NCI-H526 (cell line): ENCODE measurements around the gene TLE6.
A peak's percentile ranks its signal among the peaks of the same experiment; 100 is the strongest.
"Not testable (repeated sequence)": the region's sequence is repeated elsewhere in the genome, so short reads cannot be mapped to it uniquely, and the experiment has no call there.

ENCODE experiments used
- DNase-seq, 2 experiments: peaks; one replicate each; lab custom pipeline; 2025; lab: John Stamatoyannopoulos, UW

TLE6 gene

GRCh38 chr19:2977001-2977745 is at the start of gene TLE6:
Gene TLE6, plus strand, starts transcription at chr19:2977564. Its CDS starts 670 bp downstream, at chr19:2978234.
- peak; percentile 79 to 96 for DNase-seq

GRCh38 chr19:2933490-2933910 is 43.9 kb upstream of the TLE6 start:
- no peak for DNase-seq

- DNase-seq = not testable (repeated sequence)
Observed at GRCh38 chr19:2935863-2936262, 41.5 kb upstream of the TLE6 start.

GRCh38 chr19:2942928-2943640 is 34.3 kb upstream of the TLE6 start:
- DNase-seq = no peak

DNA sequence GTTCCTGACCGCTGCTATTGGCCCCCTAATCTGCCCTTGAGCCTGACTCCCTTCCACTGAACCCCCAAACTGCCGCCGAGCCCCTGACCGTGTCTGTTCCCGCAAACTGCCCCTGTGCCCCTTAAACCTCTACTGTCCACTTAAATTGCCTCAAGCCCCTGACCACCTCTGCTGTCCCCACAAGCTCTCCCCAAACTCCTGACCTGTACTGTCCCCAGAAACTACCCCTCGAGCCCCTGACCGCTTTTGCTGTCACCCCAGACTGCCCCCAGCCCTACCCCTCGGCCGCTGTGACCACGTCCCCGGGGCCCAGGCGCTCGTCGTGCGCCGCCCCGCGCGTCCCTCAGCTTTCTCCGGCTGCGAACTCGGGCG is 33.0 kb upstream of the TLE6 start:
- DNase-seq = no peak

DNA sequence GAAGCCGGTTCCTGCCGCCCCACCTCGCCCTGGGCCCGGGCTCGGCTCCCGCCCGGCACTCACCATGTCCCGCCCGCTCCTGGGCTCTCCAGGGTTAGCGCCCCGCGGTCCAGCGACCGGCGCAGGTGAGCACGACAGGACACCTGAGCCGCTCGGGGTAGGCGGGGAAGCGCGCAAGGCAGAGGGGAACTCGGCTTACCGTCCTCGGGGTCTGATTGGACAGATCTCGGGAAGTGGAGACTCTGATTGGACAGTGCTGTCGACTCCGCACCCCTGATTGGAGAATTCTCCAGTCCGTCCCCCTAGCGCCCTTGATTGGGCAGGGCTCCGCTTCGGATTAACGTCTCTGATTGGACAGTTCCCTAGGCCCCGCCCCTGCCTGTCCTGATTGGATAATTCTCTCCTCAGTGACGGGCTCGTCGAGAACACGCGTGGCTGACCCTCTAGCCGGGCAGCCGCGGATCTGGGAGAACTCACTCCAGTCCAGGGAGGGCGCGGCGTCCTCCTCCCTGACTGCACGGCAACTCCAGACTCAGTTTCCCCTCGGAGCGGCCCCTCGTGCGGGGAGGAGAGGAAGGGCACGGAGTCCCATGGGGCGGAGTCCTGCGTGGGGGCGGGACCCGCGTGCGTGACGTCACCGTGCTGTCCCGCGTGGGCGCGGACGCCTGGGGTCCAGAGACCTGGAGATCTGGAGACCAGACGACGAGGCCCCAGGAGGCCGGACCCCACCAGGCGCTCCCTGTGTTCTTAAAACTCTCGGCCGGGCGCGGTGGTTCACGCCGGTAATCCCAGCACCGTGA is 32.4 kb upstream of the TLE6 start, which contains the start of gene ZNF77:
Gene ZNF77 (minus strand): TSS at position 197 of the 800 bp plus-strand sequence. CDS start 131 bp downstream, at position 66.
- DNase-seq = peak; percentile 96 to 97

DNA sequence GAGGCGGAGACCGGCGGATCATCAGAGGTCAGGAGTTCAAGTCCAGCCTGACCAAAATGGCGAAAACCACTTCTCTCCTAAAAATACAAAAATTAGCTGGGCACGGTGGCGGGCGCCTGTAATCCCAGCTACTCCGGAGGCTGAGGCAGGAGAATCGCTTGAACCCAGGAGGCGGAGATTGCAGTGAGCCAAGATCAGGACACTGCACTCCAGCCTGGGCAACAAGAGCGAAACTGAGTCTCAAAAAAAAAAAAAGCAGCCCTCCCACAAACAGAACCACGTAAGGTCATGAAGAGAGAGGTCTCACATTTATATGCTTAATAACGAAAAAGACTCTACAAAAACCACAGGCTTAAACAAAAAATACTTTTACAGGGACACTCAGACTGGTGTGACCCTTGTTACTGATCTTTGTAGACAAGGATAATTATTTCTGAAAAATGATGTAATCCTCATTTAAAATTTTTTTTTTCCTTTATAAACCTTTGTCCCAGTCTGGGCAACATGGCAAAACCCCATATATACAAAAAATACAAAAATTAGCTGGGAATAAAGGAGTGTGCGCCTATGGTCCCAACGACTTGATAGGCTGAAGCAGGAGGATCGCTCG is 31.7 kb upstream of the TLE6 start:
- no peak for DNase-seq

GRCh38 chr19:2949939-2950285 is 27.5 kb upstream of the TLE6 start:
- peak in 1 of 2 experiments; percentile 21 for DNase-seq

GRCh38 chr19:2950286-2951124 is 26.9 kb upstream of the TLE6 start:
- peak; percentile 97 for DNase-seq

DNA sequence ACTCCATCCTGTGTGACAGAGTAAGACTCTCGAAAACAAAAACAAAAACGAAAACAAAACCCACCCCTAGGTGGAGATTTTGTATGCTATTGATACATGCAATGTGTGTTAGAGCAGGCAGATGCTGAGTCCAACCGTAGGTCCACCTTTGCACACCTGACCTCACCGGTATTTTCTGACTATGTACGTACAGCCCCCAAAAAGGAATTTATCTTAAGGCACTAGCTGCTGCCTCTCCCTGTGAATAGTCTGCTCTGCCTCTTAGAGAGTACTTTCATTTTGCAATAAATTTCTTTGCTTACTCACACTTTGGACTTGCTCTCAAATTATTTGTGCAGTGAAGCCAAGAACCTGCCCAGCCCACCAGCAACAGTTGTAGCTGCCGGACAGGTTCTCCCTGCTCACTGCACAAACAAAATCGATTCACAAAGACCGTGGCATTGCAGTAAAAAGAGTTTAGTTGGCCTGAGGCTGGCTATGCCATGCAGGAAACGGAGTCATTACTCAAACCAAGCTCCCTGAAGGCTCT is 24.3 kb upstream of the TLE6 start:
- peak in 1 of 2 experiments; percentile 41 for DNase-seq

DNA sequence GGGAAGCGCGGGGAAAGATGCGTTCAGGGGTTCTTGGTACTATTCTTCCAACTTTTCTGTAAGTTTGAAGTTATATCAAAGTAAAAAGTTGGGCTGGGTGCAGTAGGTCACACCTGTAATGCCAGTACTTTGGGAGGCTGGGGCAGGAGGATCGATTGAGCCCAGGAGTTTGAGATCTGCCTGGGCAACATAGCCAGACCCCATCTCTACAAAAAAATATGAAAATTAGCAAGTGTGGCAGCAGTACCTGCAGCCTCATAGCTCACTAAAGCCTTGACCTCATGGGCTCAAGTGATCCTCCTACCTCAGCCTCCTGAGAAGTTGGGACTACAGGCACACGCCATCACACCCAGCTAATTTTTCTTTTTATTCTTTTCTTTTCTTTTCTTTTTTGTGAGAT is 20.2 kb upstream of the TLE6 start:
- no peak for DNase-seq

GRCh38 chr19:2960120-2960519 is 17.2 kb upstream of the TLE6 start:
- DNase-seq = no peak

- DNase-seq = peak; percentile 26 to 74
Observed at GRCh38 chr19:2962018-2962670, 15.2 kb upstream of the TLE6 start.

DNA sequence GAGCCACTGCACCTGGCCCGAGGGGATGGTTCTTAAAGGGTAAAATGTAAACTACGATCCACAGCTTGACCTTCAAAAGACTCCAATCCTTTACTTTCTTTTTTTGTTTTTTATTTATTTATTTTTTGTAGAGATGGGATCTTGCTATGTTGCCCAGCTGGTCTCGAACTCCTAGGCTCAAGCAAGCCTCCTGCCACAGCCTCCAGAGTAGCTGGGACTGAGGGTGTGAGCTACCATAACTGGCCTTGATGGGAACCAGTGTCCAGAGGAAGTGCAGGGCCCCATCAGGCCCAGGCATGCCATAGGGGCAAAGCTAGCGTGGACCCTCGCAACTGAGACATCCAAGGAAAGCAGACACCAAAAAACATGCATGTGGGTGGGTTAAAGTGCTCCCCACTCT is 14.2 kb upstream of the TLE6 start:
- DNase-seq = no peak

- DNase-seq = not testable (repeated sequence)
Observed at GRCh38 chr19:2963631-2964030, 13.7 kb upstream of the TLE6 start.

DNA sequence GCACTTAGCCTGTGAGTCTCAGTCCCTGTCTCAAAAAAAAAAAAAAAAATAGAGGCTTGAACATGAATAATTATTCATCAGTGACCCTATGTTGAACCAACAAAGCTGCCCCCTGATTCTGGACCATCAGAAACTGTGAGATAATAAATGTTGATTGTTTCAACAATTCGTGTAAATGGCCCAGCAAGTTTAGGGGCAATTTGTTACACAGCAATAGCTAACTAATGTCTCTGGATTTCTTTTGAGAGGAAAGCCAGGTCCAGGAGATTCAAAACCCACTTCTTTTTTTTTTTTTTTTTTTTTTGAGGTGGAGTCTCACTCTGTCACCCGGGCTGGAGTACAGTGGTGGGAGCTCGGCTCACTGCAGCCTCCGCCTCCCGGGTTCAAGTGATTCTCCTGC is 12.5 kb upstream of the TLE6 start:
- DNase-seq = no peak

DNA sequence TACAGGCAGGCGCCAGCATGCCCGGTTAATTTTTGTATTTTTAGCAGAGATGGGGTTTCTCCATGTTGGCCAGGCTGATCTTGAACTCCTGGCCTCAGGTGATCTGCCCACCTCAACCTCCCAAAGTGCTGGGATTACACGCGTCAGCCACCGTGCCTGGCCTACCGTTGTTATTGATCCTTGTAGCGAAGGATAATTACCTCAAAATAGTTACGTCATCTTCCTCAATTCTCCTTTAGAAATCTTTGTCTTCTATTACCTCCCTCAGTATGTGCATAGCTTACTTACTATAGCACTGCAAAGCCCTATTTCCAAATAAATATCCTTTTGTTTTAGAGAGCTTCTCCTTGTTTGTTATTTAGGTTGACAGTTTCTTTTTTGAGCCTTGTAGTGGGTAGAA is 9.4 kb upstream of the TLE6 start:
- DNase-seq = no peak

GRCh38 chr19:2969104-2969504 is 8.3 kb upstream of the TLE6 start:
- DNase-seq = no peak

DNA sequence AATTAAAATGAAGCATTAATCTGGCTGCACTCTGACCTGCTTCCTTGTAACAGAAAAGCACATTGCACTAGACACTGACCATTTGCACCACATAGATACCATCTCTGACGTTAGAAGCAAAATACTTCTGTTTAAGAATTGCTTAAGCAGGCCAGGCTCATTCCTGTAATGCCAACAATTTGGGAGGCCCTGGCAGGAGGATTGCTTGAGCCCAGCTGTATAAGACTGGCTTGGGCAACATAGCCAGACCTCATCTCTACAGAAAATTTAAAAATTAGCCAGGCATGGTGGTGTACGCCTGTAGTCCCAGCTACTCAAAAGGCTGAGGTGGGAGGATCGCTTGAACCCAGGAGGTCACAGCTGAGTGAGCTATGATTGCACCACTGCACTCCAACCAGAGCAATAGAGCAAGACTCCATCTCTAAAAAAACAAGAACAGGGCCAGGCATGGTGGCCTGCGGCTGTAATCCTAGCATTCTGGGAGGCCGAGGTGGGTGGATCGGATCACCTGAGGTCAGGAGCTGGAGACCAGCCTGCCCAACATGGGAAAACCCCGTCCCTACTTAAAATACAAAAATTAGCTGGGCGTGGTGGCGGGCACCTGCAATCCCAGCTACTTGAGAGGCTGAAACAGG is 7.0 kb upstream of the TLE6 start:
- no peak for DNase-seq

GRCh38 chr19:2973229-2973628 is 4.1 kb upstream of the TLE6 start:
- DNase-seq = no peak
